A673 (cell line): ENCODE data around the gene DOCK1. TPM values are rescaled to one million over a fixed set of nuclear protein-coding genes. Genes with fewer than 3 reads are reported as not detected.

Experiments
- BruUV-seq: library from RNA; stranded (reverse); fragments of 400-500 nt; replicated peaks from 2 replicates; lab custom pipeline; 2021; lab: Mats Ljungman, UMichigan
- CTCF ChIA-PET: fragments of 300-600 bp; sonication (Branson Sonifier 250); formaldehyde crosslinking; loops from one replicate; lab custom pipeline; 2022; ENCODE audit warnings: antibody characterized with exemption; lab: Charles Lee
- POLR2A ChIA-PET: fragments of 300-600 bp; sonication (Branson Sonifier 250); formaldehyde crosslinking; loops from one replicate; lab custom pipeline; 2022; ENCODE audit warnings: antibody characterized with exemption; ENCODE audit not compliant: low non-redundant PET; lab: Charles Lee
- DNase-seq: peaks from one replicate; pipeline ENCODE4 v3.0.0-alpha.2; 2015; ENCODE audit warnings: low spot score
- H3K27ac ChIP-seq: fragments of 200-600 bp; sonication (generic); 2 replicates; pipeline ENCODE4 v1.5.1; 2016; ENCODE audit warnings: mixed run types, low read depth, mild to moderate bottlenecking, mixed read lengths, antibody characterized with exemption, low read length; ENCODE audit not compliant: poor library complexity, severe bottlenecking
- H3K27me3 ChIP-seq: fragments of 200-600 bp; sonication (generic); replicated peaks from 2 replicates; pipeline ENCODE4 v1.6.1; 2017; ENCODE audit warnings: mixed run types, low read depth, mild to moderate bottlenecking, mixed read lengths, antibody characterized with exemption, low read length; ENCODE audit not compliant: insufficient read depth, poor library complexity
- H3K36me3 ChIP-seq: fragments of 200-600 bp; sonication (generic); 2 replicates; pipeline ENCODE4 v1.6.1; 2016; ENCODE audit warnings: mixed run types, mild to moderate bottlenecking, mixed read lengths, antibody characterized with exemption, low read length; ENCODE audit not compliant: insufficient read depth, poor library complexity, severe bottlenecking
- H3K4me1 ChIP-seq: fragments of 200-600 bp; sonication (generic); 2 replicates; pipeline ENCODE4 v1.6.1; 2017; ENCODE audit warnings: mixed run types, mild to moderate bottlenecking, mixed read lengths, antibody characterized with exemption, low read length; ENCODE audit not compliant: insufficient read depth, poor library complexity, severe bottlenecking
- H3K4me3 ChIP-seq: fragments of 200-600 bp; sonication (generic); 2 replicates; pipeline ENCODE4 v1.5.1; 2016; ENCODE audit warnings: low read depth, mixed run types, mild to moderate bottlenecking, mixed read lengths, low read length; ENCODE audit not compliant: poor library complexity, severe bottlenecking
- H3K9me3 ChIP-seq: fragments of 200-600 bp; sonication (generic); 2 replicates; pipeline ENCODE4 v1.6.1; 2016; ENCODE audit warnings: mixed run types, low read depth, mild to moderate bottlenecking, mixed read lengths, antibody characterized with exemption, low read length; ENCODE audit not compliant: poor library complexity, severe bottlenecking
- EZH2 ChIP-seq: fragments of 200-600 bp; sonication (generic); IDR thresholded peaks from 2 replicates; pipeline ENCODE4 v1.6.1; 2017; ENCODE audit warnings: borderline replicate concordance, low read depth, mild to moderate bottlenecking, mixed read lengths, antibody characterized with exemption, low read length; ENCODE audit not compliant: poor library complexity, severe bottlenecking
- intact Hi-C: fragments of 100-400 bp; cut with micrococcal nuclease; formaldehyde crosslinking; loops from one replicate; pipeline ENCODE4 v1.10.0; 2022; ENCODE audit not compliant: unreplicated experiment
- total RNA-seq: library from RNA; stranded (reverse); gene quantifications from 2 replicates; pipeline ENCODE4 v1.2.3, GENCODE V29; 2021
- TF ChIP-seq, protein P1 (sequence below): fragments of 300-800, 200-600 bp; sonication (generic); conservative IDR thresholded peaks from 2 replicates; pipeline ENCODE4 v1.5.1; 2017; ENCODE audit warnings: low read depth, mild to moderate bottlenecking, antibody characterized with exemption, low read length, moderate library complexity, mixed read lengths

The DOCK1 gene
- total RNA-seq, 1 experiment from 2014 or later, result 30.7 TPM

DNA sequence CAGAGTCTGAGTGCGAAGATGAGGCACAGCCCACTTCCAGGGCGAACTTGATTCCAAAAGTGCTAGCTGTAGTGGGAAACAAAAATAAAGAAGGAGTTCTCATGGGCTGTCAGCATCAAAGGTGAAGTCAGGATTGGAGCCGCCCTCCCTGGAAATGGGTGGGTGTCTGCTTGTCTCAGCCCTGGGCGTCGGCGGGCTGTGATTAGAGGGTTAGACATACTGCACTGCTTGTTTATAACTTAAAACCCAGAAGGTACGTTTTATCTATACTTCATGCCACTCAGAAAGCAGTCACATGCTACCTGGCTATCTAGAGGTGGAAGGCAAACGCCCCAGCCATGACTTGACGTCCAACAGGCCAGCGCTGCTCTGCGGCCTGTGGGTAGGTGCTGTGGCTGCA, 535.1 kb downstream of the DOCK1 start:
- intact Hi-C loops, result no loop called here
- DNase-seq, result no peak
- CTCF ChIA-PET, result no interaction called here

DNA sequence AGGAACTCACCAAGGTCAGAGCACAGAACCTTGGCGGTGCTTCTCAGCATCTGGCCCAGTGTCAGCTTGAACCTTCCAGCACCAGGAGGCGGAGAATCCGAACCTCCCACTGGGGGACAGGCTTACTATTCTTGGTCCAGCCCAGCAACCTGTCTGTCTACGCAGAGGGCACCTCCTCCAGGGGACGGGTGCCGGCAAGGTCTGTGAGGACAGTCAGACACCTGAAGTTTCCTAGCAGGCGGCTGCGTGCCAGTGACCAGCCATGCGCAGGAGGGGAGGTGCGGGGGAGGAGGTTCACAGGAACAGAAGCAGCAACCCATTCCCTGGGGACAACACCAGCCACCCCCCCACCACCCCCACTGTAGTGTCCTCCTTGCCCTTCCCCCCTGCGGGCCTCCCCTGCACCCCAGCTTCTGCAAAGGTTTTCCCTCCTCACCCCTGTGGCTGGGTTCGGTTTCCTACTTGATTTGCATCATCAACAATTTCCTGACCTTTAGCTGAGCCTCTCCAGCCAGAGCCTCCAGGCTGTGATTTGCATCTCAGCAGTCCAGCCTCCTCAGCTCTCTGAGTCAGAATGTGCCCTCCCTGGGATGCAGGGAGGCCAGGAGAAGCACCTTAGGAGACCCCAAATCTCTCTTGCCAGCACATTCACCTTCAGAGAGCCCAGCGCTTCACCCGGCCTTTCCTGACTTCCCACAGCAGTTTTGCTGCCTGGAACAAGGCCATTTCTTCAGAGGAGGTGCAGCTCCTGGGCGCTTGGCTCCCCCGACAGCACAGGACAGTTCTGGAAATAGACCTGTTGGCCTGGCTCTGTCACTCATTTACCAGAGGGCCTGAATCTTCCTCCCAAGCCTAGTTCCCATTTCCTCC, 536.4 kb downstream of the DOCK1 start:
- H3K4me1 ChIP-seq, result no peaks in the 10 kb centered on the region
- no TSS peak for BruUV-seq

More for the DNA sequence above, 535.1 kb downstream of the DOCK1 start:
- H3K27me3 ChIP-seq, result no peaks in the 10 kb centered on the region
- H3K27ac ChIP-seq, result no peak overlapping the region
- TF ChIP-seq, protein P1, sequence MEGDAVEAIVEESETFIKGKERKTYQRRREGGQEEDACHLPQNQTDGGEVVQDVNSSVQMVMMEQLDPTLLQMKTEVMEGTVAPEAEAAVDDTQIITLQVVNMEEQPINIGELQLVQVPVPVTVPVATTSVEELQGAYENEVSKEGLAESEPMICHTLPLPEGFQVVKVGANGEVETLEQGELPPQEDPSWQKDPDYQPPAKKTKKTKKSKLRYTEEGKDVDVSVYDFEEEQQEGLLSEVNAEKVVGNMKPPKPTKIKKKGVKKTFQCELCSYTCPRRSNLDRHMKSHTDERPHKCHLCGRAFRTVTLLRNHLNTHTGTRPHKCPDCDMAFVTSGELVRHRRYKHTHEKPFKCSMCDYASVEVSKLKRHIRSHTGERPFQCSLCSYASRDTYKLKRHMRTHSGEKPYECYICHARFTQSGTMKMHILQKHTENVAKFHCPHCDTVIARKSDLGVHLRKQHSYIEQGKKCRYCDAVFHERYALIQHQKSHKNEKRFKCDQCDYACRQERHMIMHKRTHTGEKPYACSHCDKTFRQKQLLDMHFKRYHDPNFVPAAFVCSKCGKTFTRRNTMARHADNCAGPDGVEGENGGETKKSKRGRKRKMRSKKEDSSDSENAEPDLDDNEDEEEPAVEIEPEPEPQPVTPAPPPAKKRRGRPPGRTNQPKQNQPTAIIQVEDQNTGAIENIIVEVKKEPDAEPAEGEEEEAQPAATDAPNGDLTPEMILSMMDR, result no peak
- BruUV-seq, result no TSS peak
- no peaks in the 10 kb centered on the region for H3K4me1 ChIP-seq
- no peaks in the 10 kb centered on the region for H3K9me3 ChIP-seq
- no peak overlapping the region for H3K4me3 ChIP-seq
- H3K36me3 ChIP-seq, result no peaks in the 10 kb centered on the region
- POLR2A ChIA-PET, result no interaction called here

DNA sequence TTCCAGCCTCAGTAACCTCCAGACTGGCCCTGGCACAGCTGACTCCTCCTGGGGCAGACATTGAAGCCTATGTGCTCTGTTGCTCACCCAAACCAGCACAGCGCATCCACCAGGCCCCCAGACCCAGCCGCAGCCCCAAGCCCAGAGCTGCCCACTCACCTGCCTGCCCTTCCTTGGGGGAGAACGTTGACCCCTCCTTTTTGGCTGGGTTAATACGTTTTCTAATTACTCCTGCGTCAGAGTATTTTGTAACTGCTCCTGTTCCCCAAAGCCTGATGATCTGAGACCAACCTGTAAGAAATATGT, 536.9 kb downstream of the DOCK1 start:
- Histone ChIP-seq H3K36me3 (no peaks in the 10 kb centered on the region), H3K27ac (no peak overlapping the region), H3K4me3 (no peak overlapping the region), H3K27me3 (no peaks in the 10 kb centered on the region), H3K9me3 (no peaks in the 10 kb centered on the region), H3K4me1 (no peaks in the 10 kb centered on the region)
- TF ChIP-seq, protein P1, result no peak
- TF ChIP-seq EZH2, result no peak
- no TSS peak for BruUV-seq
- DNase-seq, result no peak
- intact Hi-C loops, result no loop called here
- CTCF ChIA-PET, result no interaction called here
- POLR2A ChIA-PET, result no interaction called here

More for the DNA sequence above, 536.4 kb downstream of the DOCK1 start:
- TF ChIP-seq, protein P1, result no peak
- no peak for TF ChIP-seq EZH2
- H3K27me3 ChIP-seq, result no peaks in the 10 kb centered on the region
- POLR2A ChIA-PET, result no interaction called here
- intact Hi-C loops, result no loop called here
- no peaks in the 10 kb centered on the region for H3K36me3 ChIP-seq
- no peaks in the 10 kb centered on the region for H3K9me3 ChIP-seq
- no peak for DNase-seq
- H3K4me3 ChIP-seq, result no peak overlapping the region
- H3K27ac ChIP-seq, result no peak overlapping the region
- CTCF ChIA-PET, result interaction anchor here (0.6 kb wide), 1 partner anchor 16 kb away, joined by 3 read pairs; no protein-coding TSS in a partner anchor
